Mucosa of descending colon (tissue), 3 donors: ENCODE data around the gene AKT3. TPM values are rescaled to one million over a fixed set of nuclear protein-coding genes. Genes with fewer than 3 reads are reported as not detected.

Source experiments
- ATAC-seq: fragments of 200-7000 bp; cut with Tn5 transposase; one replicate; pipeline ENCODE4 v1.9.1; 2020; ENCODE audit warnings: mild to moderate bottlenecking, moderate library complexity
- DNase-seq, 3 donors: peaks; one replicate each; pipeline ENCODE4 v3.0.0-alpha.2; 2020
- H3K36me3 ChIP-seq: fragments of 200-600 bp; one replicate; pipeline ENCODE4 v1.8.0; 2021; ENCODE audit warnings: low read depth, mild to moderate bottlenecking
- H3K4me1 ChIP-seq: fragments of 200-600 bp; one replicate; pipeline ENCODE4 v1.8.0; 2021; ENCODE audit warnings: low read depth, mild to moderate bottlenecking
- H3K4me3 ChIP-seq: fragments of 200-600 bp; one replicate; pipeline ENCODE4 v1.8.0; 2021; ENCODE audit warnings: mild to moderate bottlenecking
- H3K9me3 ChIP-seq: fragments of 200-600 bp; one replicate; pipeline ENCODE4 v1.8.0; 2021; ENCODE audit warnings: mild to moderate bottlenecking
- intact Hi-C, 2 donors: fragments of 100-400 bp; cut with DNase I in 1 of 2; cut with micrococcal nuclease in 1 of 2; formaldehyde crosslinking; loops; one replicate each; pipeline versions ENCODE4 v1.11.0 to v1.11.1; 2022; cut with DNase I, micrococcal nuclease
- total RNA-seq, 3 donors: library from RNA; stranded (reverse); fragmentation: NEBNext Ultra II Directional in 2 of 3; extraction: Animal tissue kit (Norgen Biotek cat#: 25700) in 2 of 3; gene quantifications; one replicate each; pipeline versions ENCODE4 v1.2.1 to v1.2.4, GENCODE V29; 2021 to 2023
- TF ChIP-seq, protein P1 (sequence below): fragments of 200-600 bp; IDR thresholded peaks from one replicate; pipeline ENCODE4 v1.8.0; 2022; ENCODE audit warnings: antibody characterized with exemption, mild to moderate bottlenecking
- donor health status: DM: no; HTN: no; CAD: no; lungs with moderate emphysema.
- donor health status: DM: no; HTN: no; CAD: no.
- donor health status: DM: no; HTN: yes; CAD: no.

Gene AKT3
- total RNA-seq, 3 donors from 2014 or later = 8.2 to 119 (median 12.6) TPM

DNA sequence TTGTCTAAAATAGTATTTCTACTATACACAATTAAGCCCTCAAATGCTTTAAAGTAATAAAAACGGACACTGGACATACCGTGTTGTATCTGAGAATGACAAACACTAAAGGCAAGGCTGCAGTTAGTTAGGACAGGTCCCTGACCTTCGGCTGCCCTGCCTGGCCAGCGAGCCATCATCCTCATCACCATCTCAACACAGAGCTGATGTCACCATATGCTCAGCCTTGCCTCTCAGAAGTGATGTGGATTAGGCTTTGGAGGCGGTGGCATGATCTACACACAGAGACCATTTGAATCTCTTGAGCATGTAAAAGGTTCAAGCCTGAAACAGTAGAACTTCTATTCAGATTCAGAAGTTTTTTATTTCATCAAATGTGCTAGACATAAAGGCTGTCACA is 349.5 kb downstream of the AKT3 start:
- intact Hi-C loops = no loop called here
- H3K36me3 ChIP-seq = no peaks in the 10 kb centered on the region
- TF ChIP-seq, protein P1, sequence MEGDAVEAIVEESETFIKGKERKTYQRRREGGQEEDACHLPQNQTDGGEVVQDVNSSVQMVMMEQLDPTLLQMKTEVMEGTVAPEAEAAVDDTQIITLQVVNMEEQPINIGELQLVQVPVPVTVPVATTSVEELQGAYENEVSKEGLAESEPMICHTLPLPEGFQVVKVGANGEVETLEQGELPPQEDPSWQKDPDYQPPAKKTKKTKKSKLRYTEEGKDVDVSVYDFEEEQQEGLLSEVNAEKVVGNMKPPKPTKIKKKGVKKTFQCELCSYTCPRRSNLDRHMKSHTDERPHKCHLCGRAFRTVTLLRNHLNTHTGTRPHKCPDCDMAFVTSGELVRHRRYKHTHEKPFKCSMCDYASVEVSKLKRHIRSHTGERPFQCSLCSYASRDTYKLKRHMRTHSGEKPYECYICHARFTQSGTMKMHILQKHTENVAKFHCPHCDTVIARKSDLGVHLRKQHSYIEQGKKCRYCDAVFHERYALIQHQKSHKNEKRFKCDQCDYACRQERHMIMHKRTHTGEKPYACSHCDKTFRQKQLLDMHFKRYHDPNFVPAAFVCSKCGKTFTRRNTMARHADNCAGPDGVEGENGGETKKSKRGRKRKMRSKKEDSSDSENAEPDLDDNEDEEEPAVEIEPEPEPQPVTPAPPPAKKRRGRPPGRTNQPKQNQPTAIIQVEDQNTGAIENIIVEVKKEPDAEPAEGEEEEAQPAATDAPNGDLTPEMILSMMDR = no peak

DNA sequence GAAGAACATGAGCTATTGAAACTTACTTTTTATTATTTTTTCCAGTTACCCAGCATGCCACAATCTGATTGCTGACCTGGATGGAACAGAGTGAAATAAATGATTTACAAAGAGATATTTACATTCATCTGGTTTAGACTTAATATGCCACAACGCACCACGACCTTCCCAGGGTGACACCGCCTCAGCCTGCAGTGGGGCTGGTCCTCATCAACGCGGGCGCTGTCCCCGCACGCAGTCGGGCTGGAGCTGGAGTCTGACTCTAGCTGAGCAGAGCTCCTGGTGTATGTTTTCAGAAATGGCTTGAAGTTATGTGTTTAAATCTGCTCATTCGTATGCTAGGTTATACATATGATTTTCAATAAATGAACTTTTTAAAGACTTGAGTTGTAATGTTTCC is 350.3 kb downstream of the AKT3 start:
- ATAC-seq = no peak
- intact Hi-C loops = no loop called here
- TF ChIP-seq, protein P1 = no peak
- DNase-seq = no peak
- Histone ChIP-seq H3K4me1 (no peaks in the 10 kb centered on the region), H3K36me3 (no peaks in the 10 kb centered on the region), H3K4me3 (no peak overlapping the region), H3K9me3 (no peaks in the 10 kb centered on the region)

More for the DNA sequence above, 349.5 kb downstream of the AKT3 start:
- no peaks in the 10 kb centered on the region for H3K9me3 ChIP-seq
- H3K4me3 ChIP-seq = no peak overlapping the region
- H3K4me1 ChIP-seq = no peaks in the 10 kb centered on the region
- ATAC-seq (no peak), DNase-seq (no peak)

DNA sequence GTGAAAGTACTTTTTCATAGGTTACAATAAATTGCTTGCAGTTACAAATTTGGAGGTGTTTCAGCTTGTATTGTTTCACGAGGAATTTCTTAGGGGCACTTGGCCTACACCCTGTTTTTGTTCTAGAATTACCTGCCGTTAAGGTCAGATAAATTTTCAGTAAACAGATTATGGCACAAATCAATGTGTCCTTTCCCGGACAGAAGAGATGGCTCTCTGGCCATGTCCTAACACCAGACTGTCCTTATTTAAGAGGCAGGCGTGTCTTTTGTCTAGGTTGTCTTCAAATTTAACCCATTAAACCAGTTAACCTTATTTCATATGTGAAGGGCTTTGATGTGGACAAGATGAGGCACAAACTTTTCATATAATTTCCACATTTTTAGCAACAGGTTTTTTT is 350.8 kb downstream of the AKT3 start:
- TF ChIP-seq, protein P1 = no peak
- no peaks in the 10 kb centered on the region for H3K9me3 ChIP-seq
- no peak for ATAC-seq
- no peaks in the 10 kb centered on the region for H3K4me1 ChIP-seq
- DNase-seq = no peak
- no peaks in the 10 kb centered on the region for H3K36me3 ChIP-seq
- intact Hi-C loops = no loop called here
- no peak overlapping the region for H3K4me3 ChIP-seq

DNA sequence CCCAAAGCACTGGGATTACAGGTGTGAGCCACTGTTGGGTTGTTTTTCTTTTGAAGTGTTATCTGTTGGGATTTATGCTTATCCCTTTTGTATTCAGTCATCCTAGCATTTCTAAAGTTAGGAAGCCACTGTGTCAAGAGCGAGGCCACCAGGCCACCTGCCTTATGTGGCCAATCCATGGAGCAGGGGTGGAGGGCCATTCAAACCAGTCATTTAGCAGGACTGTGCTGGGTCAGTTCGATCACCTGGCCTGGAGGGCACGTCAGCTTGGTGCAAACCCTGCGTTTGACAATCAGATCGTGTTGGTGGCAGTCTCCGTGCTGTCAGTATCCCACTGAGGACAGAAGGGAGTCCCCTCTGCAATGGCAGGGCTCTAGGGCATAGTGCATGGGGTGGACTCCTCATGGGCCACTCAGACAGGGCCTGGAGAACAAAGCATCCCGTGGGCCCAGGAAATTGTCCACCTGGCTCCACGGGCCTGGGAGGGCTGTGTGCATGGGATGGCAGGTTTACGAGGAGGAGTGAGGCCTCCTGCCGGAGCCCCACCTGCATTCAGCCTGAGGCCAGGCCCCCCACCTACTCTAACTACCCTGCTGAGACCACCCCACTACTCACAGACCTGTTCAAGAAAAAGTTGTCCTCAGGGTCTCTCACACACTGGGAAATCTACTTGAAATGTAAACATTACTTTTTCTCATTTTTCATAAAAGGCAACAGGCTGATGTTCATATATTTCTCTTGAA is 351.9 kb downstream of the AKT3 start:
- no peaks in the 10 kb centered on the region for H3K9me3 ChIP-seq
- no peak for ATAC-seq

DNA sequence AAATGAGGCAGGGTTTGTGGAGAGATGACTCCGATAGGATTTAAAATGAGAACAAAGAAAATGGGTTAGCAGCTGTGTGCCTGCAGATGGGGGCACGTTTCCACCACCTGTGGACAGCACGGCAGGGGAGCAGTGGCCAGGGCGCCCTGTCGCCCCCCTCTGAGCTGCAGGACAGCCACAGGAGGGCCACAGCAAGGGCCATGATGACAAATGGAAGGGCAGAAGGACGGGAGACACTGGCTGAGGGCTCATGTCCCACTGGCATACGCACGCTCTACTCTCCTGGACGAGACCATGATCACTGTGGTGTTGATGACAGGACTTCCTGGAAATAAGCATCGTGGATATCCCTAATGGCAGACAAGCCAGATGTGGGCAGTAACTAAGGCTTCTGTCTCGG is 353.2 kb downstream of the AKT3 start:
- TF ChIP-seq, protein P1 = no peak
- Histone ChIP-seq H3K9me3 (no peaks in the 10 kb centered on the region), H3K36me3 (no peaks in the 10 kb centered on the region), H3K4me3 (no peak overlapping the region), H3K4me1 (no peaks in the 10 kb centered on the region)
- no peak for ATAC-seq
- intact Hi-C loops = no loop called here
- no peak for DNase-seq

More for the DNA sequence above, 351.9 kb downstream of the AKT3 start:
- no peaks in the 10 kb centered on the region for H3K4me1 ChIP-seq
- DNase-seq = no peak
- H3K36me3 ChIP-seq = no peaks in the 10 kb centered on the region
- no peak overlapping the region for H3K4me3 ChIP-seq
- intact Hi-C loops = no loop called here
- TF ChIP-seq, protein P1 = no peak
